ENCODE data around the gene PCDH17. TPM values are rescaled to one million over a fixed set of nuclear protein-coding genes. Genes with fewer than 3 reads are reported as not detected.

PCDH17 gene
- total and polyA plus RNA-seq, 10 of the 15 experiments (the other 5 are each of a cell fraction or from before 2014, with no cell fraction given) = under 0.01 to 0.58 (median 0.07) TPM; not detected in 6

DNA sequence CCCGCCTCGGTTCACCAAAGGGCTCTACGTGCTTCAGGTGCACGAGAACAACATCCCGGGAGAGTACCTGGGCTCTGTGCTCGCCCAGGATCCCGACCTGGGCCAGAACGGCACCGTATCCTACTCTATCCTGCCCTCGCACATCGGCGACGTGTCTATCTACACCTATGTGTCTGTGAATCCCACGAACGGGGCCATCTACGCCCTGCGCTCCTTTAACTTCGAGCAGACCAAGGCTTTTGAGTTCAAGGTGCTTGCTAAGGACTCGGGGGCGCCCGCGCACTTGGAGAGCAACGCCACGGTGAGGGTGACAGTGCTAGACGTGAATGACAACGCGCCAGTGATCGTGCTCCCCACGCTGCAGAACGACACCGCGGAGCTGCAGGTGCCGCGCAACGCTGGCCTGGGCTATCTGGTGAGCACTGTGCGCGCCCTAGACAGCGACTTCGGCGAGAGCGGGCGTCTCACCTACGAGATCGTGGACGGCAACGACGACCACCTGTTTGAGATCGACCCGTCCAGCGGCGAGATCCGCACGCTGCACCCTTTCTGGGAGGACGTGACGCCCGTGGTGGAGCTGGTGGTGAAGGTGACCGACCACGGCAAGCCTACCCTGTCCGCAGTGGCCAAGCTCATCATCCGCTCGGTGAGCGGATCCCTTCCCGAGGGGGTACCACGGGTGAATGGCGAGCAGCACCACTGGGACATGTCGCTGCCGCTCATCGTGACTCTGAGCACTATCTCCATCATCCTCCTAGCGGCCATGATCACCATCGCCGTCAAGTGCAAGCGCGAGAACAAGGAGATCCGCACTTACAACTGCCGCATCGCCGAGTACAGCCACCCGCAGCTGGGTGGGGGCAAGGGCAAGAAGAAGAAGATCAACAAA, 2.6 kb downstream of the PCDH17 start (continued):
- TF ChIP-seq, protein P1, sequence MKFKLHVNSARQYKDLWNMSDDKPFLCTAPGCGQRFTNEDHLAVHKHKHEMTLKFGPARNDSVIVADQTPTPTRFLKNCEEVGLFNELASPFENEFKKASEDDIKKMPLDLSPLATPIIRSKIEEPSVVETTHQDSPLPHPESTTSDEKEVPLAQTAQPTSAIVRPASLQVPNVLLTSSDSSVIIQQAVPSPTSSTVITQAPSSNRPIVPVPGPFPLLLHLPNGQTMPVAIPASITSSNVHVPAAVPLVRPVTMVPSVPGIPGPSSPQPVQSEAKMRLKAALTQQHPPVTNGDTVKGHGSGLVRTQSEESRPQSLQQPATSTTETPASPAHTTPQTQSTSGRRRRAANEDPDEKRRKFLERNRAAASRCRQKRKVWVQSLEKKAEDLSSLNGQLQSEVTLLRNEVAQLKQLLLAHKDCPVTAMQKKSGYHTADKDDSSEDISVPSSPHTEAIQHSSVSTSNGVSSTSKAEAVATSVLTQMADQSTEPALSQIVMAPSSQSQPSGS (IDR thresholded peaks at IDR 0.05; ENCODE audit: low read length) = no peak
- TF ChIP-seq, protein P2, sequence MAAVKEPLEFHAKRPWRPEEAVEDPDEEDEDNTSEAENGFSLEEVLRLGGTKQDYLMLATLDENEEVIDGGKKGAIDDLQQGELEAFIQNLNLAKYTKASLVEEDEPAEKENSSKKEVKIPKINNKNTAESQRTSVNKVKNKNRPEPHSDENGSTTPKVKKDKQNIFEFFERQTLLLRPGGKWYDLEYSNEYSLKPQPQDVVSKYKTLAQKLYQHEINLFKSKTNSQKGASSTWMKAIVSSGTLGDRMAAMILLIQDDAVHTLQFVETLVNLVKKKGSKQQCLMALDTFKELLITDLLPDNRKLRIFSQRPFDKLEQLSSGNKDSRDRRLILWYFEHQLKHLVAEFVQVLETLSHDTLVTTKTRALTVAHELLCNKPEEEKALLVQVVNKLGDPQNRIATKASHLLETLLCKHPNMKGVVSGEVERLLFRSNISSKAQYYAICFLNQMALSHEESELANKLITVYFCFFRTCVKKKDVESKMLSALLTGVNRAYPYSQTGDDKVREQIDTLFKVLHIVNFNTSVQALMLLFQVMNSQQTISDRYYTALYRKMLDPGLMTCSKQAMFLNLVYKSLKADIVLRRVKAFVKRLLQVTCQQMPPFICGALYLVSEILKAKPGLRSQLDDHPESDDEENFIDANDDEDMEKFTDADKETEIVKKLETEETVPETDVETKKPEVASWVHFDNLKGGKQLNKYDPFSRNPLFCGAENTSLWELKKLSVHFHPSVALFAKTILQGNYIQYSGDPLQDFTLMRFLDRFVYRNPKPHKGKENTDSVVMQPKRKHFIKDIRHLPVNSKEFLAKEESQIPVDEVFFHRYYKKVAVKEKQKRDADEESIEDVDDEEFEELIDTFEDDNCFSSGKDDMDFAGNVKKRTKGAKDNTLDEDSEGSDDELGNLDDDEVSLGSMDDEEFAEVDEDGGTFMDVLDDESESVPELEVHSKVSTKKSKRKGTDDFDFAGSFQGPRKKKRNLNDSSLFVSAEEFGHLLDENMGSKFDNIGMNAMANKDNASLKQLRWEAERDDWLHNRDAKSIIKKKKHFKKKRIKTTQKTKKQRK (IDR thresholded peaks at IDR 0.05; ENCODE audit: low read depth, low read length) = no peak
- TF ChIP-seq MAX (IDR thresholded peaks at IDR 0.05; ENCODE audit: low read depth, low read length) (no peak), HDAC6 (IDR thresholded peaks at IDR 0.05; ENCODE audit: unreplicated experiment) (no peak), HCFC1 (IDR thresholded peaks at IDR 0.05; ENCODE audit: low read length) (no peak), CBX3 (IDR thresholded peaks at IDR 0.05; ENCODE audit: borderline replicate concordance, low read depth) (no peak), RELA (IDR thresholded peaks at IDR 0.05; ENCODE audit: borderline replicate concordance, partially characterized antibody) (no peak), ZZZ3 (IDR thresholded peaks at IDR 0.05; ENCODE audit: control insufficient read depth, insufficient read length, low read depth) (no peak)
- TF ChIP-seq, protein P3, sequence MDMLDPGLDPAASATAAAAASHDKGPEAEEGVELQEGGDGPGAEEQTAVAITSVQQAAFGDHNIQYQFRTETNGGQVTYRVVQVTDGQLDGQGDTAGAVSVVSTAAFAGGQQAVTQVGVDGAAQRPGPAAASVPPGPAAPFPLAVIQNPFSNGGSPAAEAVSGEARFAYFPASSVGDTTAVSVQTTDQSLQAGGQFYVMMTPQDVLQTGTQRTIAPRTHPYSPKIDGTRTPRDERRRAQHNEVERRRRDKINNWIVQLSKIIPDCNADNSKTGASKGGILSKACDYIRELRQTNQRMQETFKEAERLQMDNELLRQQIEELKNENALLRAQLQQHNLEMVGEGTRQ (IDR thresholded peaks at IDR 0.05; ENCODE audit: borderline replicate concordance, low read depth, low read length) = no peak

Data from GM12878 (cell line).